ENCODE data around the gene VAT1L.
"Not testable (repeated sequence)": the region's sequence is repeated elsewhere in the genome, so short reads cannot be mapped to it uniquely, and the experiment has no call there.

VAT1L gene

DNA sequence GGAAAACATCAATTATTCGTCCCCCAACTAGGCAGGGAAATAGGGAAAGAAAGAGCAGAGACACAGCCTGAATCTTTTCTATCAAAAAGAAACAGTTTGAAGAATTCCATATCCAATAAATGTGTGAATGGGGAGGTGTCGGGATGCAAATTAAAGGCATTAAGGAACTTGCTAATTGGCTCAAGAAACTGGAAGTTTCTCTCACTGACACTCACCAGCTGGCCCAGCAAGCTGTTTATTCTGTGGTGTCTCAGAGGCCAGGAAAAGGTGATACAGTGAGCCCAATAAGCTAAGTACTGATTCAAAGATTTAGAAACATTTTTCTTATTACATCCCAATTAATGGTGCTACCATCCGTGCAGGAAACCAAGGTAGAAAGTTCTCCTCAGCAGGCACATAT, 129.6 kb downstream of the VAT1L start:
- DNase-seq = no peak

DNA sequence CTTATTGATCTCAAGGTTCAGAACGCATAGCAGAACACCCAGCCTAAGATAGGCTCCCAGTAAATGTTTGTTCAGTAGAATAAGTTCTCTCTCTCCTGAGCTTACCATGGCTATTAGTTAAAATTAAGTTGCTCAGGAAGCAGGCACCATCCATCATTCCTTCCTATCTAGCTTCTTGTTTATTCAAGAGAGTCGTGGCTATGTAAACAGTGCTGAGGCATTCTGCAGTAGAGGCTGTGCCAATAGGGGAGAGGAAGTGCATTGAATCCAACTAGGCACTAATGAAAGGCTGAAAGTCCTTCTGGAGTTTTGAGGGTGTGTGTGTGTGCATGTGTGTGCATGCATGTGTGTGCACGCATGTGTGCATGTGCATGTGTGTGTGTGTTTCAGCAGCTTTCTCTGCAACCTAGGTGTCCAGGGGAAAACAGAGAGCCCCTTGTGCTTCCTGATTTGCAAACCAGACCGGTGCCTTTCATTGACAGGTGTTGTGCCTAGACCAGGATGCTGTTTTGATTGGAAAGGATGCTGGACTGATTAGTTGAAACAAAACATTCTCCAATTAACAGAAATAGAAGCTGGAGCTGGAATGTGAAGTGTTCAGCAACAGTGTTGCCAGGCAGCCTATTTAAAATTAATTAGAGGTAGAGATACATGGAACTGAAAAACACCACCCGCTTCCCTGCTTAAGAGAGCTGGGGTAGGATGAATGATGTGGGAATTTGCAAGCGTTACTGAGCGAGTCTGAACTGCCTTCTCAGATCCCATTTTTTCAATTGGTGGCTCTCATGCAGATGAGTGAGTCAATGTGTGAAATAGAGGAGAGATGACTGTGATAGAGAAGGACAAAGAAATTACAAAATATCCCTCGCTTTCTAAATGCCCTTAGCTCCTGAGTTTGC, 130.7 kb downstream of the VAT1L start:
- DNase-seq = no peak

DNA sequence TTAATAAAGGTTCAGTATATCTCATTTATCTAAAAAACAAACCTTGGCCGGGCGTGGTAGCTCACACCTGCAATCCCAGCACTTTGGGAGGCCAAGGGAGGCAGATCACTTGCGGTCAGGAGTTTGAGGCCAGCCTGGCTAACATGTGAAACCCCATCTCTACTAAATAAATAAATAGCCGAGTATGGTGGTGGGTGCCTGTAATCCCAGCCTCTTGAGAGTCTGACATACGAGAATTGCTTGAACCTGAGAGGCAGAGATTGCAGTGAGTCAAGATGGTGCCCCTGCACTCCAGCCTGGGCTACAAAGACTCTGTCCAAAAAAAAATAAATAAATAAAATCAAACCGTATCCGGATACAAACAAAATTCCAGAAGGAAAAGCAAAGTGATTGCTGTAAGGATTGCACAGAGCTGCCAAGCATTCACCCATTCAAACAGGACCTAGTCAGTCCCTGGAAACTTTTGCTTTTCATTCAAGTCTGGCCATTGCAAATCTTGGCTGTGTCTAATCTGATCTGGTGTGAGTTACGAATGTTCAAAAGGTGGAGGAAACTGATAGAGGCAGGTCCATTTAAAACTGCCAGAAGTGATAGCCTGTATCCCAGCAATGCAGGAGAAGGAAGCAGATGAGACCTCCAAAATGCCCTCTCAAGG, 131.5 kb downstream of the VAT1L start:
- no peak for DNase-seq

GRCh38 chr16:77920984-77921383, 132.6 kb downstream of the VAT1L start:
- no peak for DNase-seq

- no peak for DNase-seq
Measured at GRCh38 chr16:77922228-77922754, 133.9 kb downstream of the VAT1L start.

DNA sequence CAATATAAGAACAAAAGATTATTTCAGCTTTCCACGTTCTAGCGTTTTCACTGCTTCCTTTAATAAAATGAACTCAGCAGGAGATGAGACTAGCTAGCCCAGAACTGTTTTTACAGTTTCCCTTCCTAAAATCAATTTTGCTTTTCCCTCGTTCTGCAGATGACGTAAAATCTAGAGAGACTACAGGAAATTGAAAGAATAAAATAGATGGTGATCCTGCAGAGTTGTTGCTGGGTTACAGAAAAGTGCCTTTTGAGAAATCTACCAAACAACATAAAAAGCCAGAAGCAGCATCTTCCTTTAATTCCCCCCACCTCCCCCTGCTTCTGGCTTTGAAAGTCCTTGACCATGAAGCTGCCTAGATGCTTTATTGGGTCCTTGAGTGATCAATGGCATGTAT, 137.2 kb downstream of the VAT1L start:
- DNase-seq = no peak

GRCh38 chr16:77928096-77928495, 139.7 kb downstream of the VAT1L start:
- DNase-seq = no peak

DNA sequence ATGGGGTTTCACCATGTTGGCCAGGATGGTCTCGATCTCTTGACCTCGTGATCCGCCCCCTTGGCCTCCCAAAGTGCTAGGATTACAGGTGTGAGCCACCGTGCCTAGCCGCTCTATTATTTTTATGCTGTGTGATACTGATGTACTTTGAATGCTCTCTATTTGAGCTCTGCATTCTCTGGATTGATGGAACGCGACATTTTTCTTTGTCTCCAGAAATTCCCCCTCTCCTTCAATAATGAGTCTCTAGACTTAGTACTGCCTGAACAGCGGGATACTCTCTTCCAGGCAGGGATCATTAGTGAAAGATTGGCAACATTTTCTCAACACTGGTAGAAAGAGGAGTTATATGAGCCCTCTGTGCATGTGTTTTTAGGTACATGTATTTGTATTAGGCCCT, 140.6 kb downstream of the VAT1L start:
- no peak for DNase-seq

DNA sequence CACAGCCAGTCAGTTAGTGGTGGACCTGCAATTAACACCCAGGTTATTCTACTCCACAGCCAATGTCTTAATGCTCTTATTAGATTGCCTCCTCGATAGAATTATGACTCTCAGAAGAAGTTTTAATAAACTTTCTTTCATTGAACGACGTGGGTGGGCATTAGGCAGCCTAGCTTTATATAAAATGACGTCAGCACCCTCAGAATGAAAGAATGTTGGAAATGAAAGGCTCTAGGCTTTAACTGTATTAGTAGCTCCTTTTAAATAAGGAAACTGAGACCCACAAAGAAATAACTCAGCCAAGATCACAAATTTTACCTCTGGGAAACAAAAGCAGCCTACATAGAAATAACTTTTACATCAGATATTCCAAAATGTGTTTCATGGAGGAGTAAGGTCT, 142.7 kb downstream of the VAT1L start:
- no peak for DNase-seq

- no peak for DNase-seq
Measured at GRCh38 chr16:77937473-77938149, 149.2 kb downstream of the VAT1L start.

- DNase-seq = no peak
Measured at GRCh38 chr16:77938913-77939312, 150.5 kb downstream of the VAT1L start.

GRCh38 chr16:77939968-77940367, 151.6 kb downstream of the VAT1L start:
- DNase-seq = no peak

- DNase-seq = no peak
Measured at GRCh38 chr16:77943801-77944200, 155.4 kb downstream of the VAT1L start.

GRCh38 chr16:77944631-77945030, 156.3 kb downstream of the VAT1L start:
- DNase-seq = no peak

DNA sequence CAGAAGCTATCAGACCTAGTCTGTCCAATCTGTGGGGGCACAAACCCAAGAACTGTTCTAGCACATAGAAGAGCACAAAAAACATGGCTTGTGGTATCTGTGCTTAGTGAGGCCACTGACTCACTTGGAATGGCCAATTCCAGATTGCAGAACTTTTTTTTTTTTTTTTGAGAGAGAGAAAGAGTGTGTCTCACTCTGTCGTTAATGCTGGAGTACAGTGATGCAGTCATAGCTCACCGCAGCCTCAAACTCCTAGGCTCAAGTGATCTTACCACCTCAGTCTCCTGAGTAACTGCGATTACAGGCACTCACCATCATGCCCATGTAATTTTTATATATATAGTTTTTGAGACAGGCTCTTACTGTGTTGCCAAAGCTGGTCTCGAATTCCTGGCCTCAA, 156.8 kb downstream of the VAT1L start:
- DNase-seq = no peak

DNA sequence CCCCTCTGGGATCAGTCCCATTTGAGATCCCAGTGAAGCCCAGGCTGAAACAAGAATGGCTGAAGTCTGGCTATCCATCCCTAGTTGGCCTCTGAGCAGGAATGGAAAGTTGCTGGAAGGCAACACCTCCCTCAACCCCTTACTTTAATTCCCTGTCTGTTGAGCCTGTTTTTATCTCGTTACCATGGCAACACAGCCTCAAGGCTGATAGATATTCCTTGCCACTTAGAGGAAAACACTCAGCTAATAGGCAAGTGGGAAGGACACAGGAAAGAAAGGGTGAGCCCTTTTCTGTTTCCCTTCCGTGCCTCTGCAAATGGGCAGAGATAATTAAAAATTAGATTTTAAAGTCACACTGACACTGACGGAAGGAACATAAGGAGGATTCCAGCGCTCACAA, 158.5 kb downstream of the VAT1L start:
- DNase-seq = no peak

DNA sequence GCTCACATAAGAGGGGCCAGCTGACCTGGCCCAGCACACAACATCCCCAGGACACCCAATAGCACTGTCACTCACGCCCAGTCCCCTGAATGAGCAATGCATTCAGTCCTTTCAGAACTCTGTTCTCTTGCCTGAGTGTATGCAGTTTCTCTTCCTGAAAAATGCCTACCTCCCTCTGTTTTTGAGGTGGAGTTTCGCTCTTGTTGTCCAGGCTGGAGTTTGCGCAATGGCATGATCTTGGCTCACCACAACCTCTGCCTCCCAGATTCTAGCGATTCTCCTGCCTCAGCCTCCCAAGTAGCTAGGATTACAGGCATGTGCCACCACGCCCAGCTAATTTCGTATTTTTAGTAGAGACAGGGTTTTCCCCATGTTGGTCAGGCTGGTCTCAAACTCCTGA, 159.2 kb downstream of the VAT1L start:
- DNase-seq = not testable (repeated sequence)

GRCh38 chr16:77948835-77949234, 160.5 kb downstream of the VAT1L start:
- DNase-seq = no peak

DNA sequence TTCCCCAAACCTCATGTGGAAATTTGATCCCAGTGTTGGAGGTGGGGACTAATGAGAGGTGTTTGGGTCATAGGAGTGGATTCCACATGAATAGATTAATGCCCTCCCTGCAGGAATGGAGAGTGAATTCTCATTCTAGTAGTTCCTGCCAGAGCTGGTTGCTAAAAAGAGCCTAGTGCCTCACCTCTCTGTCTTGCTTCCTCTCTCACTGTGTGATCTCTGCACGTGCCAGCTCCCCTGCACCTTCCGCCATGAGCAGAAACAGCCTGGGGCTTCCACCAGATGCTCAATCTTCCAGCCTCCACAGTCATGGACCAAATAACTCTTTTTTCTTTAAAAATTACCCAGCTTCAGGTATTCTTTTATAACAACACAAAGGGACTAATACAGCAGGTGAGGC, 161.1 kb downstream of the VAT1L start:
- DNase-seq = no peak

DNA sequence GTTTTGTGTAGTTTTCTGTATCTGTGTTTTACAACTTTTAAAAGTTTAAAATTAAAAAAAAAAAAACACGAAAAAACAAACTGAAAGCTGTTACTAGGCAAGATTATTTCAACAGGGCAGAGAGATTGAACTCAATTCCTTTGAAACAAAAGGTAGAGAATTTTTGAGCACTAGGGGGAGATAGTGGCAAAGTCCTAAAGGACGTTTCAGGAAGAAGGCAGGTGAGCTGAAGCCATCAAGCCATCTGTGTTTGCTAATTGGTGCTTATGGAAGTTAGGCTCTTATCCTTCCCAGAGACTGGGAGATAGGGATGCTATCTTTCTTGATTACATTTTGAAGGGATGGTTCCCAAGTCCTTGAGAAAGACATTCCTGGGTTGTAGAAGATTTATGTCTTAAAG, 163.4 kb downstream of the VAT1L start:
- DNase-seq = no peak

GRCh38 chr16:77955127-77955526, 166.8 kb downstream of the VAT1L start:
- DNase-seq = no peak

GRCh38 chr16:77956231-77956630, 167.9 kb downstream of the VAT1L start:
- DNase-seq = no peak

- DNase-seq = no peak
Measured at GRCh38 chr16:77960766-77961165, 172.4 kb downstream of the VAT1L start.

DNA sequence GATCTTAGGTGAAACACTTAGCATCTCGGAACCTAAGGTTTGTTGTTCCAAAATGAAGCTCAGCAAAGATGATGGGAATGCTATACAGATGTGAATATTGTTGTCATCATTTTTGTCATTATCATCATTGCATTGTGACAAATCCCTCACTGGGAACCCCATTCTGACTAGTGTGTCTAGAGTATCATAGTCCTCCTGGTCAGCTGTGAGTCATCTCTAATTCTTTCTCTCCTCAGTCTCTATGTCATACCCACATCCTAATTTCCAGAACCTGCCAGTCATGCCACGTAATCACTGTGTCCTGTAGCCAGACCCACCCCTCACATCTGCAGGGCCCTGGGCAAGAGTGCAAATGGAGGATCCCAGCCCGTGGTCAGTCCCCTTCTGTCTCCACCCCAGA, 173.4 kb downstream of the VAT1L start:
- no peak for DNase-seq

Measured in activated T-cell treated with anti-CD3 and anti-CD28 coated beads, Interleukin-2, amount 50 U/mL, for 1 hour (primary cell).